Measurements from ENCODE around the gene TRPM6.

DNA sequence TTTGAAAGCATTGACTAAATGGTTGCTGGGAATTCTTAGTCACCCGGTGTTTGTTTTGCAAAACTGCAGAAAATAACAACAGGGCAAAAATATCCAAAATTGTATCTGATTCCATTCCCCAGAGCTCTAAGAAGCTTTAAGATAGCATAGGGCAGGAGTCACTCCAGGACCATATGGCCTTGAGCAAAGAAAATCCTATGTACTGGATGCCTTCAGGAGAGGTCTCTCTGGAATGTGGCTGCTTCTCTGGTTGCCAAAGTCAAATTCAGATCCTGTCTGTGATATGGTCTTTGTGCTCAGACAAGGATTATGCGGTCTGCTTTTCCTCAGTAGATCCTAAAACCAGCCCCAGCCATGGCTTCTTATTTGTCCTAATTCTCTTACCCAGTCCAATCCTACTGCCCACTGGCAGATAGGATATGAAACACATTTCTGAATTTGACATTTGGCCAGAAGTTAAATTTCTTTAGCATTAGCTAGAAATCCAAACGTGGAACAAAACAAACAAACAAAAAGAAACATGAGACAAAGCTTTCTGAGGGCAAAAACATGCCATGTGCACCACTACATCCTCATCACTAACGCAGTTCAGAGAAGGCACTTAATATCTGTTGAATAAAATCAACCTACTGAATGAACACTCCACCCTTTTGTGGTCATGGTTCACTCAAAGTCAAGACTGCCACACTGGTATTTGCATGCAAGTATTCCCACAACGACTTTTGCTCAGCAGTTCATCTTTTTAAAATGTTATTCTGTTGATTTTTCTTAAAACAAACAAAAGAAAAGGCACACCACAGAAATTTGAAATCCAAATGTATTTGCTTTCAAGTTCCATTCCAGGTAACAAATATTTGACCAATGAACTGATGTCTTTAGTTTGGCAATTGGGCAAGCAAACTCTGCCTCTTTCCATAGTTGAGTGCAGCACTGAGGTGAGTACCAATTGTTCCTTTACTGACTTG is 165.7 kb downstream of the TRPM6 start:
- TF ChIP-seq POLR2A (IDR thresholded peaks at IDR 0.05): no peak
- TF ChIP-seq, protein P1, sequence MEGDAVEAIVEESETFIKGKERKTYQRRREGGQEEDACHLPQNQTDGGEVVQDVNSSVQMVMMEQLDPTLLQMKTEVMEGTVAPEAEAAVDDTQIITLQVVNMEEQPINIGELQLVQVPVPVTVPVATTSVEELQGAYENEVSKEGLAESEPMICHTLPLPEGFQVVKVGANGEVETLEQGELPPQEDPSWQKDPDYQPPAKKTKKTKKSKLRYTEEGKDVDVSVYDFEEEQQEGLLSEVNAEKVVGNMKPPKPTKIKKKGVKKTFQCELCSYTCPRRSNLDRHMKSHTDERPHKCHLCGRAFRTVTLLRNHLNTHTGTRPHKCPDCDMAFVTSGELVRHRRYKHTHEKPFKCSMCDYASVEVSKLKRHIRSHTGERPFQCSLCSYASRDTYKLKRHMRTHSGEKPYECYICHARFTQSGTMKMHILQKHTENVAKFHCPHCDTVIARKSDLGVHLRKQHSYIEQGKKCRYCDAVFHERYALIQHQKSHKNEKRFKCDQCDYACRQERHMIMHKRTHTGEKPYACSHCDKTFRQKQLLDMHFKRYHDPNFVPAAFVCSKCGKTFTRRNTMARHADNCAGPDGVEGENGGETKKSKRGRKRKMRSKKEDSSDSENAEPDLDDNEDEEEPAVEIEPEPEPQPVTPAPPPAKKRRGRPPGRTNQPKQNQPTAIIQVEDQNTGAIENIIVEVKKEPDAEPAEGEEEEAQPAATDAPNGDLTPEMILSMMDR (IDR thresholded peaks at IDR 0.05): no peak

All from vagina (tissue), 2 donors.